Sigmoid colon (tissue), 7 donors: ENCODE data around the gene NBDY. TPM values are rescaled to one million over a fixed set of nuclear protein-coding genes. Genes with fewer than 3 reads are reported as not detected.
A peak's percentile ranks its signal among the peaks of the same experiment; 100 is the strongest.
"Not testable (repeated sequence)": the region's sequence is repeated elsewhere in the genome, so short reads cannot be mapped to it uniquely, and the experiment has no call there.

Source experiments
- DNase-seq: peaks from one replicate; pipeline ENCODE4 v3.0.0-alpha.2; 2019
- H3K27ac ChIP-seq, 4 donors: fragments of 200-600 bp; sonication (generic); one replicate each; pipeline ENCODE4 v1.5.1; 2016 to 2019; ENCODE audit warnings: mild to moderate bottlenecking in 1 of 4
- H3K27me3 ChIP-seq, 3 donors: fragments of 200-600 bp; sonication (generic); one replicate each; pipeline ENCODE4 v1.5.1; 2019; ENCODE audit warnings: mild to moderate bottlenecking in 1 of 3
- H3K36me3 ChIP-seq, 4 donors: fragments of 200-600 bp; sonication (generic); one replicate each; pipeline ENCODE4 v1.5.1; 2016 to 2019
- H3K4me1 ChIP-seq, 4 donors: fragments of 200-600 bp; sonication (generic); one replicate each; pipeline ENCODE4 v1.5.1; 2017 to 2019
- H3K4me3 ChIP-seq, 4 donors: fragments of 200-600 bp; sonication (generic); one replicate each; pipeline ENCODE4 v1.5.1; 2017 to 2019; ENCODE audit warnings: mild to moderate bottlenecking in 2 of 4, moderate library complexity in 1 of 4
- H3K9me3 ChIP-seq, 4 donors: fragments of 200-600 bp in 3 of 4; sonication (generic) in 3 of 4; one replicate each; pipeline versions ENCODE4 v1.5.1 to v1.6.1; 2013 to 2019
- CTCF ChIP-seq, 4 experiments: fragments of 450-650 bp in 3 of 4; fragments of 200-600 bp in 1 of 4; IDR thresholded peaks; one replicate each; pipeline ENCODE4 v1.5.1; 2016 to 2019; ENCODE audit warnings: antibody characterized with exemption in 4 of 4, mild to moderate bottlenecking in 3 of 4, moderate library complexity in 2 of 4
- EP300 ChIP-seq, 4 donors: sonication (generic); formaldehyde crosslinking; IDR thresholded peaks; one replicate each; pipeline ENCODE4 v1.6.1; 2017; ENCODE audit warnings: antibody characterized with exemption in 4 of 4
- POLR2A ChIP-seq, 2 donors: fragments of 450-650 bp; IDR thresholded peaks; one replicate each; pipeline ENCODE4 v1.6.1; 2016; ENCODE audit warnings: antibody characterized with exemption in 2 of 2, mild to moderate bottlenecking in 2 of 2, moderate library complexity in 2 of 2
- POLR2AphosphoS5 ChIP-seq, 4 donors: sonication (generic); formaldehyde crosslinking; IDR thresholded peaks; one replicate each; pipeline ENCODE4 v1.6.1; 2017; ENCODE audit warnings: antibody characterized with exemption in 4 of 4
- WGBS, 2 donors: extraction: QIAGEN DNeasy Blood & Tissue Kit; methylation state at CpG; one replicate each; pipeline ENCODE4 v1.1.7; 2013; 5-methylcytosine and 5-hydroxymethylcytosine counted together
- intact Hi-C: fragments of 100-400 bp; cut with DNase I; formaldehyde crosslinking; loops from one replicate; pipeline ENCODE4 v1.15.1; 2023
- polyA plus RNA-seq, 3 donors: library from polyadenylated mRNA; stranded (reverse); fragments of 200-250 nt; gene quantifications; one replicate each; pipeline ENCODE4 v1.2.3, GENCODE V29; 2013
- total RNA-seq, 4 donors: library from RNA; depleted of rRNA; stranded (reverse); fragments of >200 nt; gene quantifications; one replicate each; pipeline ENCODE4 v1.1.0, GENCODE V29; 2016
- donor health status: healthy with polysubstance abuse.
- donor health status: Bipolar disorder and iron deficiency.
- donor health status: healthy.

The NBDY gene
- total and polyA plus RNA-seq, 7 donors, result 7.2 to 28.2 (median 16.5) TPM

DNA sequence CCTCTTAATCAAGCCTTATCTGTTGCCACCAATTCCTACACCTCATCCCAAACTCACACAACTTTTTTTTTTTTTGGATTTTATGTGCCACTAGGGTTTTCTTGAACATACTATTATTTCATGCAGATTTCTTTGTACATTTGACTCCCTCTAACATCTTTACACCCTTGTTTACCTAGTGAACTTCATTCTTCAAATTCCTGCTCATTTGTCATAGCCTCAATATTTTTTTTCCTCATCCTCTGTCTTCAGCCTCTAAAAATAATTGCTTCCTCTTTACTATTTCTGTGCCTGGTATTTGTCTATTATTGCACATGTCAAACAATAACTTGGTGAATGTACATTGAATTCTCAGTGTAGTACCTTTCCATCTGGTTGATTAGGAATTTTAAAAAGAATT lies 22.0 kb downstream of the NBDY start:
- TF ChIP-seq POLR2A (IDR thresholded peaks at IDR 0.05), result no peak
- TF ChIP-seq CTCF (IDR thresholded peaks at IDR 0.05), result no peak
- no peaks in the 10 kb centered on the region for H3K4me1 ChIP-seq
- intact Hi-C loops, result no loop called here
- no peaks in the 10 kb centered on the region for H3K9me3 ChIP-seq
- H3K4me3 ChIP-seq, result no peak overlapping the region
- H3K36me3 ChIP-seq, result no peaks in the 10 kb centered on the region
- H3K27ac ChIP-seq, result no peak overlapping the region
- DNase-seq, result no peak
- H3K27me3 ChIP-seq, result no peaks in the 10 kb centered on the region

- TF ChIP-seq EP300 (IDR thresholded peaks at IDR 0.05) (no peak), POLR2A (IDR thresholded peaks at IDR 0.05) (no peak), POLR2AphosphoS5 (IDR thresholded peaks at IDR 0.05) (no peak), CTCF (IDR thresholded peaks at IDR 0.05) (no peak)
- Histone ChIP-seq H3K36me3 (no peaks in the 10 kb centered on the region), H3K4me3 (no peak overlapping the region), H3K9me3 (no peaks in the 10 kb centered on the region), H3K27ac (no peak overlapping the region), H3K27me3 (no peaks in the 10 kb centered on the region), H3K4me1 (no peaks in the 10 kb centered on the region)
- no peak for DNase-seq
- intact Hi-C loops, result no loop called here
- 84 to 92% methylated on average over 7 of the region's 7 CpGs for WGBS, 2 donors
These were observed 28.3 kb downstream of the NBDY start for GRCh38 chrX:56757327-56757726.

DNA sequence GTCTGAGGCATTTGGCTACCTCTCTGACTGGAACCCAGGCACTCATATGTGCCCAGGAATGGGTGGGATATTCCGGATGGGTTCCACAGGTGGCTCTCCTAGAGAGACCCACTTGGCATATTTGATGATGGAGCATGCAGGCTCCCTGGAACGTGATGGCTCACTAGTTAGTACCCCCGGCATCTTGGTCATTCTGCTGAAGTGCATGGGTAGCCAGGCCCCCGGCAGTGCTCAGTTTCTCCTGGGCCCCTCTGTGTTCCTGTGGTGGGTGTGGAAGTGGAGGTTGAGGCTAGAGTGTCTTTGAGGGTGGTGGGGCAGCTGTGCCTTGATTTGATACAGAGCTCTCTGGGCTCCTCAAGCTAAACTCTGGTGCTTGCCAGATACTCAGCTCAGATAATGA lies 29.4 kb downstream of the NBDY start:
- H3K9me3 ChIP-seq, result no peaks in the 10 kb centered on the region
- no peaks in the 10 kb centered on the region for H3K36me3 ChIP-seq
- H3K4me3 ChIP-seq, result no peak overlapping the region
- no peak for DNase-seq
- no peaks in the 10 kb centered on the region for H3K27me3 ChIP-seq
- H3K4me1 ChIP-seq, result peaks cover 0 to 4% (median 0%) of the 10 kb centered on the region in 4 donors
- no peak overlapping the region for H3K27ac ChIP-seq
- TF ChIP-seq EP300 (IDR thresholded peaks at IDR 0.05) (no peak), CTCF (IDR thresholded peaks at IDR 0.05) (no peak), POLR2AphosphoS5 (IDR thresholded peaks at IDR 0.05) (no peak), POLR2A (IDR thresholded peaks at IDR 0.05) (no peak)
- 94 to 97% methylated on average over 4 of the region's 4 CpGs for WGBS, 2 donors
- intact Hi-C loops, result no loop called here

DNA sequence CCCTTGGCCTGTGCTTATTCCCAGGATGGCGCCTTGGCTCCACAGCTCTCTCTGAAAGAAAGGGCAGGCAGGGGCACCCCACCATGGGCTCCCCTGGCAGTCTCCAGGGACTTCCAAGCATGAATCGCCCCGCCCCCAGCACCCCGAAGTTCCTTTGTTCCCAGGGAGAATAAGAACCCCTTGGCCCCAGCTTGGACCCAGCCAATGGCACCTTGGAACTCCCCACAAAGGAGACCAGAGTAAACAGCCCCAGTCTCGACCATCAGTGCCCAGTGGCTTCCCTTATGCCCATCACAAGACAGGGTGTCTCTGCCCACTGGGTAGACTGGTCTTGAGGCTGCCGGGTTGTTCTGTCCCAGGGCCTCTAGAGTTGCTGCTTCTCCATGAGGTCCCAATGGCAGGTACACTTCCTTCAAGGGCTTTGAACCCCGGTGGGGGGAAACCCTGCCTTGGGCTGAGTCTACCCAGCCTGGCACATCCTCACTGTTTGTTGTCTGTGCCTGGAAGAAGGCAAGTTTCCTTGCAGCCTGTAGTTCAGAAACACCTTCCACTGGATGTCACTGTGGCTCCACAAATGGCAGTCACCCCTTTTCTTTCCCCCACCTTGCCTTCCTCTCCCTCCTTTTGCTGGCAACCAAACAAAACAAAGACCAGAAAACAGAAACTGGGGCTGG lies 30.8 kb downstream of the NBDY start:
- 92 to 96% methylated on average over 7 of the region's 7 CpGs for WGBS, 2 donors
- DNase-seq, result peak; percentile 61
- Histone ChIP-seq H3K27ac (no peak overlapping the region), H3K4me1 (peaks cover 0 to 12% (median 2%) of the 10 kb centered on the region in 4 donors), H3K9me3 (no peaks in the 10 kb centered on the region), H3K36me3 (no peaks in the 10 kb centered on the region), H3K4me3 (no peak overlapping the region), H3K27me3 (no peaks in the 10 kb centered on the region)
- TF ChIP-seq EP300 (IDR thresholded peaks at IDR 0.05) (no peak), POLR2A (IDR thresholded peaks at IDR 0.05) (no peak), POLR2AphosphoS5 (IDR thresholded peaks at IDR 0.05) (no peak), CTCF (IDR thresholded peaks at IDR 0.05) (no peak)
- intact Hi-C loops, result no loop called here

GRCh38 chrX:56760410-56761124 lies 31.5 kb downstream of the NBDY start:
- H3K36me3 ChIP-seq, intact Hi-C loops, DNase-seq, H3K27ac ChIP-seq, H3K9me3 ChIP-seq, H3K27me3 ChIP-seq, H3K4me3 ChIP-seq: not testable (repeated sequence)
- 95 to 96% methylated on average over 15 of the region's 15 CpGs for WGBS, 2 donors
- H3K4me1 ChIP-seq, result peaks cover 0 to 18% (median 5%) of the 10 kb centered on the region in 4 donors
